Jurkat, Clone E6-1 (cell line): Measurements from ENCODE around the gene TNFRSF4. TPM values are rescaled to one million over a fixed set of nuclear protein-coding genes. Genes with fewer than 3 reads are reported as not detected.
"Not testable (repeated sequence)": the region's sequence is repeated elsewhere in the genome, so short reads cannot be mapped to it uniquely, and the experiment has no call there.

Experiments
- DNase-seq: peaks from one replicate; pipeline ENCODE4 v3.0.0-alpha.2; 2011; ENCODE audit warnings: low read depth, low spot score
- H3K4me3 ChIP-seq: 2 replicates; pipeline ENCODE4 v1.5.1; 2011; ENCODE audit warnings: mild to moderate bottlenecking, low read length, control low read depth, moderate library complexity
- polyA plus RNA-seq: library from polyadenylated mRNA; unstranded; fragments of >200 nt; gene quantifications from one replicate; pipeline ENCODE4 v1.2.1, GENCODE V29; 2012; ENCODE audit warnings: missing spikeins; ENCODE audit not compliant: insufficient read length, insufficient read depth

TNFRSF4 gene
- polyA plus RNA-seq, result 13.2 TPM

DNA sequence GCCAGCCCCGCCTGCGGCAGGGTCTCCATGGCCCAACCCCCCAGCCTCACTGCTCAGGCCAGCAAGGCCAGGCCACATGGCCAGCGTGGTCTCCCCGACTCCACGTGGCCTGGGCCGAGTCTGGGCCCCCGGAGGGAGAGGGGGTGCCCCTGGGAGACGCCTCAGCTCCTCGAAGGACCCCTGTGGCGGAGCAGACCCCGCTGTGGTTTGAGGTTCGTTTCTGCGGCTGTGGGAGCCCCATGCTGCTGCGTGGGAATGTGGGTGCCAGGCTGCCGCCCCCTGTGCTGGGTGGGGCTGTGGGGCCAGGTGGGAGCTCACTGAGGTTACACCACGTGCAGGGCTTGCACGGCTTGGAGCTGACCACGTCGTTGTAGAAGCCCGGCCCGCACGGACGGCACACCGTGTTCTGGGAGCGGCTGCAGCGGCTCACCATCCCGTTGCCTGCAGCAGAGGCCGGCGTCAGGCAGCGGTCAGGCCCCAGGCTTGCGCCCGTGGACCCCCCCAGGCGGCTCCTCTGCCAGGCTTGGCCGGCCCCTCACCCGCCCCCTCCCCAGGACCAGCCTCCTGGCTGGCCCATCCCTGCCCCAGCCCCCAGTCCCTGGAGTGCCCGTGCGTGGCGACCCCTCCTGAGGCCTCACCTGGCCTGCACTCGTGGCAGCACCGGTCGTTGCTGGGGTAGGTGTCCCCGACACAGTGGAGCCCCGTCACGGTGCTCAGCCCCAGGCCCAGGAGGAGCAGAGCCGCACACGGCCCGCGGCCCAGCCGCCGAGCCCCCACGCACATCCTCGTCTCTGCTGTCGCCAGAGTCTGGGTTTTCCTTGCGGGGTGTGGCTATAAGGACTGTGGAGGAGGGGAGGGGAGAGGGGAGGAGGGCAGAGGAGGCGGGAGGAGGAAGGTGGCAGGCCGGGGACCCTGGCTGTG lies at the start of gene TNFRSF4:
TNFRSF4 (minus strand) TSS at position 809 of the 921 bp plus-strand sequence; CDS start at position 783, 26 bp downstream.
- DNase-seq, result peak; percentile 58
- peak within 1 kb of the TSS; percentile 25 for H3K4me3 ChIP-seq

DNA sequence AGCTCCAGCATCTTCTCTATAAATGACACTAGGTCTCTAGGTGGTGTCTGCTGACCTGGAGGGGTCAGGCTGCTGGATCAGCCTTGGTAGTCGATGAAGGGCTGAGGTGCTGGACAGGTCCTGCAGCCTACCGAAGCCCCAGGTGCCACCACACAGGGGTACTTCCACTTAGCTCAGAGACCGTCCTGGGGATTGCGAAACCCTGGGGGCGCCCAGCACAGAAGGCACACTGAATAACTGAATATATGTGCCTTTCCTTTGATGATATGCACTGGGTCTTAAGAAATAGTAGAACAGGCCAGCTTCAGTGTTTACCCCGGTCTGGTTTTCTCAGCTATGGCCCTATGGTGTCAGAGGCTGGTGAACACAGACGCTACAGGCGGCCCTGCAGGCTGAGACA lies 48.8 kb upstream of the TNFRSF4 start:
- no peak overlapping the region for H3K4me3 ChIP-seq
- DNase-seq, result no peak

DNA sequence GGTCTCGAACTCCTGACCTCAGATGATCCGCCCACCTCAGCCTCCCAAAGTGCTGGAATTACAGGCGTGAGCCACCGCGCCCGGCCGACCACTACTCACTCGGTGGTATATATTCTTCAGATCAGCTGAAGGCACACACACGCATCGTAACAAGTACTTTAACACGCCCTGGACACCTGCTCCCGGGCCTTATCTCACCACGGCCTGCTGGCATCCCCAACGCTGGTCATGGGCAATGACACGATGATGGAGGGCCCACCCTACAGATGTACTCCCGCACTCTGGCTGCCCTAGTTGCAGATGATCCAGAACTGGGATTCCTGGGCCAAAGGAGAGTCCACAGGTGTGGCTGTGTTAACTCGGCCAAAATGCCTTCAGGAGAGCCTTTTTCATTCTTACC lies 48.1 kb upstream of the TNFRSF4 start:
- no peak overlapping the region for H3K4me3 ChIP-seq
- DNase-seq, result no peak

DNA sequence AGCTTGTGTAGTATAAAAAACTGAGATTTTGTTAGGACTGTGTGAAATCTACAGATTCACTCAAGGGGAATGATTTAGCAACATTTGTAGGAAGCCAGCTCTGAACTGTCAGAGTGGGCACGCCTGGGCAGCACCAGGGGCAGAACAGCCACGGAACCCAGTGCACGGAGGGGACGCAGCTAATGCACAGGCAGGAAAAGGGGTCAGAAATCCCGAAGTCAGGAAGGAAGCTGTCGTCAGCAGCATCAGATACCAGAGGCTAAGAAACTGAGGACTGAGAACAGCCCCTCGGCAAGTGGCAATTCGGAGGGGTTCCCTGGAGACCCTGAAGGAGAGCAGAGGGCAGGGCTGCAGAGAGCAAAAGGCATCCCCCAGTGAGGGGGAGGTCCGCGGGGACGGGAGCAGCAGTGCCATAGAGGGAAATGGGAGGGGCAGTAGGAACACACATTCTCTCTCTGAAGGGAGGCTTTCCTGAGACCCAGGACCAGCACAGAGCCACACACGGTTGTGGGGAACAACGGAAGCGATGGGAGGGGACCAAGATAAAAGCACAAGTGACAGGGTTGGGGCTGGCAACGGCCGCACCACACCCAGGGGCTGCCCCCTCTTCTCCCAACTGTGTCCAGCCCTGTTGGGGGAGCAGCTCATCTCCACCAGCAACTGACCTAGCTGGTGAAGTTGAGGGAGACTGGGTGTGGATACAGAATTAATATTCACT lies 47.0 kb upstream of the TNFRSF4 start:
- DNase-seq, result no peak
- H3K4me3 ChIP-seq, result no peak overlapping the region

- no peak for DNase-seq
- no peak overlapping the region for H3K4me3 ChIP-seq
These were observed 46.1 kb upstream of the TNFRSF4 start for GRCh38 chr1:1259951-1260600.

DNA sequence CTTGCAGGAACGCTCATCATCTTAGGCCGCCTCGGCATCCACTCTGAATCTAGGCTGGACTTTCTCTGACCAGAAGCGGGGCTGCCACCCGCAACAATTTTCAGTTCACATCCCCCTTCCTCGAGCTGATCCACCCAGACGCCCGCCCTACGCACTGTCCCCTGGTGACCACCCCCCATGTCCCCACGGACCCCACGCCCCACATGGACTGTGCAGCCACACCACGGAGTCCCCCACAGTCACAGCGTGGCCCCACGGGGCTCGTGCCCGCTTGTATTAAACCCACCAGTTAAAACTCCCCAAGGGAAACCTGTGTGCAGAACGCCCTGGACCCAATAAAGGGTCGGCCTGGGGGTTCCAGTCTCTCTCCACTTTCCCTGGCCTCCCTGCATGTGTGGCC lies 45.6 kb upstream of the TNFRSF4 start:
- no peak for DNase-seq
- no peak overlapping the region for H3K4me3 ChIP-seq

GRCh38 chr1:1259119-1259488 lies 45.2 kb upstream of the TNFRSF4 start:
- DNase-seq, result no peak
- no peak overlapping the region for H3K4me3 ChIP-seq

DNA sequence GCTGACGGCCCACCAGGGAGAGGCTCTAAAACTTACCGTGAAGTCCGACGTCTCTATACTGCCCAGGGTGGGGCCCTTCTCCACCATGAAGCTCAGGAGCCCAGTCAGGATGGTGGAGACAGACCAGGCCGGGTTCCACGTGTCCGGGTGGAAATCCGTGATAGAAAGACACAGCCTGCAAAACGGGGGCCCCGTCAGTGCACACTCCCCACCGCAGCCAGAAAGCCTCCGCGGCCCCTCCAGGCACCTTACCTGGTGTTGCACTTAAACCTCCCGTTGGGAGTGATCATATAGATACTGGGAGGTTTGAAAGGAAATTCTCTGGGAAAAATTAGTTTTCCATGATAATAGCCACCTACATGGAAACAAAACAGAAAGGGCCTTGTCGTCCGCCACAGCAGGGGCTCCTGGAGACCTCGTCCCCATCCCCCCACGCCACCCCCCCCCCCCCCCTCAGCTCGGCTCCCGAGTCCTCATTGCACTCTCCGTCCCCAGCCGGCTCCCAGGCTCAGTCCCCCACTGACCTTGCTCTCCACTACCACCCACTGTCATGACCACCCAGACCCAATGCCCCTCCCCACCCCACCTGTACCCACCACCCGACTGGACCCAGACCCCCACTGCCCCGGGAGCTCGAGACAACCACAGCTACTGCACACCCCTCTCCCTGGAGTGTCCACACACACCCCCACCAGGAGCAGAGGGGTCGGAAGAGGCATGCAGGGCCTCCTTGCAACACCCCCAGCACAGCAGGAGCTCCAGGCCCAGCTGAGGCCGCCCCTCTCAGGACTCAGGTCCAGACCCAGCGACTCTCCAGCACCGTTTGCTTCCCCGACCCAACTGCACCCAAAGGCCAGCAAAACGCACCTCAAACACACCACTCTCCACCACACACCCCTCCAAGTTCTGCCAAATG lies 43.3 kb upstream of the TNFRSF4 start:
- no peak for DNase-seq
- no peak overlapping the region for H3K4me3 ChIP-seq

- no peak overlapping the region for H3K4me3 ChIP-seq
- DNase-seq, result no peak
These were observed 41.7 kb upstream of the TNFRSF4 start for GRCh38 chr1:1255611-1256010.

DNA sequence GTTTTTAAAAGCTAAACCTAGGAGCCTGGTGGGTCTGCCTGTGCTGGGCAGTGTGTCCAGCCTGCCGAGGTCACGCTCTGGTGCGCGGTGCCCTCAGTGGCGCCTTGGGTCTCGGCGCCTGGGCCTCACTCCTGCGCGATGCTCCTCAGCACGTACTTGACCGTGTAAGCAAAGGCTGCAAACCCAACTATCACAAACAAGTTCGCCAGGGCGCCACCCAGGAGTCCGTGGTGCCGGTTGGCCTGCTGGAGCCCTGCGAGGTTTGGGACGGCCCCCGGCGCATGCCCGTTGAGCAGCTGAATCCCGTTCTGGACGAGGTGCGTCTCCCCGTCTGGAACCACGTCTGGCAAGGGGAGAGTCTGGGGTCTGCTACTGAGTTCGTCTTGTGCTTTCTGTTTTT lies 41.1 kb upstream of the TNFRSF4 start:
- no peak for DNase-seq
- H3K4me3 ChIP-seq, result no peak overlapping the region

- DNase-seq, result no peak
- H3K4me3 ChIP-seq, result no peak overlapping the region
These were observed 40.7 kb upstream of the TNFRSF4 start for GRCh38 chr1:1254667-1254998.

DNA sequence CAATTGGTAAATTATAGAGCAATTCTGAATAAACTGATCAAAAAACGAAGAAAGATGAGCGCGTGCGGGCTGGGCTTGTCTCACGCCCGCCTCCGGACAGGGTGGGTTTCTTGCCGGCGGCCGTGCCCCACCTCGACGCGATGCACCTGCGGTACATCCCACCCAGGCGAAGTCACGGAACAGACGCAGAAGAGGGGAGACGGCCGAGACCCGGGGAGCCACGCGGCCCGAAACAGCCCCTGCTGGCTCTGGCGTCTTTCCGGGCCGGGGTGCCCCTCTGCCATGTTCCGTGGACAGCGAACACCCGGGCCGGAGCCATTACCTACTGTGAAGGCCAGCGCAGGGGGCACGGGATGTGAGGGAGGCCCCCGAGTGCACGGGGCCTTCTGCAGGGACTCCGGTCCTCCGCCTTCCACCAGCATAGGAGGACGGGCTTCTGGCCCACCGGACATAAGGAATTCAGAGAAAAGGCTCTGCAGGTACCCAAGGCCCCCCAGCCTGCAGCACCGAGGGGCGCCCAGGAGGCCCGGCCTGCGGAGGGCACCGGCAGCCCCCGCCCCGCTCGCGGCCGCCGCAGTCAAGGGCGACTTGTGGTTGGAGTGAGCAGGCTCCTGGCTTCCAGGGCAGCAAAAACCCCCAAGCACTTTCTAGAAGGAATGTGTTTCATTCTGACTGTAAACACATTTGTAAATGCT lies 40.2 kb upstream of the TNFRSF4 start:
- no peak for DNase-seq
- H3K4me3 ChIP-seq, result no peak overlapping the region

DNA sequence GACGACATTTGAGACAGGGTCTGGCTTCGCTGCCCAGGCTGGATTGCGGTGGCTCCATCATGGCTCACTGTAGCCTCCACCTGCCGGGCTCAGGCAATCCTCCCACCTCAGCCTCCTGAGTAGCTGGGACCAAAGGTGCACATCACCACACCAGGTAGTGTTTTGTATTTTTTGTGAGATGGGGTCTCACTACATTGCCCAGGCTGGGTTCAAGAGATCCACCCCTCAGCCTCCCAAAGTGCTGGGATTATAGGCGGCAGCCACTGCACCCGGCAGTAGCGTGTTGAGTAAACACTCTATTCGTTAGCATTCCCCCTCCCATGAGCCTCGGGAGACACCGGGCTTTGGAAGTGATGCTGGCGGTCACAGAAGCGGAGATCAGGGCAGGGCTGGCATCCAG lies 39.4 kb upstream of the TNFRSF4 start:
- no peak for DNase-seq
- H3K4me3 ChIP-seq, result no peak overlapping the region

DNA sequence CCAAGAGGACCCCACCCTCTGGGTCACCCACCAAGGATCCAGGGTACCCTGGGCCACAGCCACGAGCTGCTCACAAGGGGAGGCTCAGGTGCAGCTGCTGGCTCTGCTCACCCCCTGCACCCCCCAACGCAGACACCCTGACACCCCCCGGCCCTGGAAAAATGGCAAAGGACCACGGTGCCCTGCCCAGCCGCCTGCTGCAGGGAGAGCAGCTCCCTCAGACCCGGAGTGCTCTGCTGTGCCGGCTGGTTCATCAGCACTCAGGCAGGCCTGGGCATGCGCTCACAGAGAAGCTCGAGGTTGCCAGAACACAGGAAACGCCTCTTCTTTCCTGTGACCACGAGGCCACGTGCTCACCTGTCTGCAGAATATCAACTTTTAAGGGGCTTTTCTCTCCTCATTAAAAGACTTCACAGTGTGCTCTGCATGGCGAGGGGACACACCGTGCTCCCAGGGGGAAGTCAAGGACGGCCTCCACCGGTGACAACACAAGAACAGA lies 36.9 kb upstream of the TNFRSF4 start:
- H3K4me3 ChIP-seq, result peak overlapping the region; percentile 3; the same call in 1 of the 2 replicates
- DNase-seq, result peak; percentile 74

DNA sequence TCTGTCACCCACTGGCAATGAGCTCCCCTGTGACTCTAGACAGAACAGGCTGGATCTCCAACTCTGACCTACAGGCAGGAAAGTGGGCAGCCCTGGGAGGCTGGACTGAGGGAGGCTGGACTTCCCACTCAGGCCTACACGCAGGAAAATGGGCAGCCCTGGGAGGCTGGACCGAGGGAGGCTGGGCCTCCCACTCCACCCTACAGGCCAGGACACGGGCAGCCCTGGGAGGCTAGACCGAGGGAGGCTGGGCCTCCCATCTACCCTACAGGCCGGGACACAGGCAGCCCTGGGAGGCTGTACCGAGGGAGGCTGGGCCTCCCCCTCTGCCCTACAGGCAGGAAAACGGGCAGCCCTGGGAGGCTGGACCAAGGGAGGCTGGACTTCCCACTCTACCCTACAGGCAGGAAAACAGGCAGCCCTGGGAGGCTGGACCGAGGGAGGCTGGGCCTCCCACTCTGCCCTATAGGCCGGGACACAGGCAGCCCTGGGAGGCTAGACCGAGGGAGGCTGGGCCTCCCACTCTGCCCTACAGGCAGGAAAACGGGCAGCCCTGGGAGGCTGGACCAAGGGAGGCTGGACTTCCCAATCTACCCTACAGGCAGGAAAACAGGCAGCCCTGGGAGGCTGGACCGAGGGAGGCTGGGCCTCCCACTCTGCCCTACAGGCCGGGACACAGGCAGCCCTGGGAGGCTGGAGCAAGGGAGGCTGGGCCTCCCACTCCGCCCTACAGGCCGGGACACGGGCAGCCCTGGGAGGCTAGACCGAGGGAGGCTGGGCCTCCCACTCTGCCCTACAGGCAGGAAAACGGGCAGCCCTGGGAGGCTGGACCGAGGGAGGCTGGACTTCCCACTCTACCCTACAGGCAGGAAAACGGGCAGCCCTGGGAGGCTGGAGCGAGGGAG lies 34.3 kb upstream of the TNFRSF4 start:
- not testable (repeated sequence) for H3K4me3 ChIP-seq, DNase-seq

DNA sequence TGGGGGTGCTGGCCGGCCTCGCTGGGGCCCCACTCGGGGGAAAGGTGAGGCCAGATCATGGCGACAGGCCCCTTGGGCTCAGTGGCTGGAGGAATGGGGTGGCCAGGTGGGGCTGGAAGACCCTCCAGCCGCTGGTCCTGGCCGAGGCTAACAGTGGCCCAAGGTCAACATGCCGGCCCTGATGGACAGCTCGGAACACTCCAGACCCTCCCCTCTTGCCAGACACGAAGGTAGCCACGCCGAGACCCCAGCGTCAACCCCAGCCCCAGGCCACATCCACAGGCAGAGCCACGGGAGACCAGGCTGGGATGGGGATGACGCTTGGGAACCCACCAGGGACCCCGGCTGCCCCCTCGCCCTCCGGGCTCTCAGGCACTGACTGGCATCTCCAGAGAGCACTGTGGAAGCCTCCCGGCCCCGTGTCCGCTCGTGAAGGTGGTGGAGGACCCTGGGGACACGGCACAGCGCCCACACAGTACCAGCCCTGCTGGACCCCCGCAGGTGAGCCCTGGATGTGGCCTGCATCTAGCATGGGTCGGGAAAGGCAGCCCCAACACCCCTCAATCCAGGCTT lies 33.5 kb upstream of the TNFRSF4 start:
- H3K4me3 ChIP-seq, result no peak overlapping the region
- no peak for DNase-seq
